A549 (cell line): ENCODE measurements around the gene FOCAD. TPM values are rescaled to one million over a fixed set of nuclear protein-coding genes. Genes with fewer than 3 reads are reported as not detected.
A peak's percentile ranks its signal among the peaks of the same experiment; 100 is the strongest.

Experiments used
- ATAC-seq, 2 experiments: fragments of 200-7000 bp in 1 of 2; fragments of >200 bp in 1 of 2; cut with Nextera tagmentation in 1 of 2; cut with Tn5 transposase in 1 of 2; 3 replicates each; pipeline versions ENCODE4 v1.8.0 to v1.9.1; 2018 to 2020; ENCODE audit warnings: mild to moderate bottlenecking in 1 of 2, moderate library complexity in 1 of 2
- CTCF ChIA-PET: fragments of 300-600 bp; sonication (Branson Sonifier 250); formaldehyde crosslinking; extraction: SDS; loops from one replicate; lab custom pipeline; 2021; ENCODE audit warnings: antibody characterized with exemption, inconsistent platforms; lab: Yijun Ruan, JAX
- POLR2A ChIA-PET: fragments of 350-600 bp; formaldehyde crosslinking; extraction: SDS; loops from one replicate; lab custom pipeline; 2021; ENCODE audit warnings: antibody characterized with exemption, inconsistent platforms; lab: Yijun Ruan, JAX
- DNase-seq, 2 experiments: peaks; one replicate each; pipeline versions ENCODE4 v3.0.0 to v3.0.0-alpha.2; 2011 to 2016; ENCODE audit warnings: low read depth in 1 of 2, low spot score in 1 of 2
- FAIRE-seq: peaks from 2 replicates; lab custom pipeline; 2011; peaks lifted over from hg19 to GRCh38; lab: Jason Lieb, UNC
- H3K27ac ChIP-seq, 2 experiments: fragments of >200 bp; sonication (Bioruptor Twin); formaldehyde crosslinking; 3 replicates each; pipeline ENCODE4 v1.5.1; 2016 to 2017
- H3K4me1 ChIP-seq: fragments of >200 bp; sonication (Bioruptor Twin); formaldehyde crosslinking; 3 replicates; pipeline ENCODE4 v1.6.1; 2016
- H3K4me2 ChIP-seq: fragments of >200 bp; sonication (Bioruptor Twin); formaldehyde crosslinking; 3 replicates; pipeline ENCODE4 v1.6.1; 2016
- H3K4me3 ChIP-seq: fragments of >200 bp; sonication (Bioruptor Twin); formaldehyde crosslinking; 3 replicates; pipeline ENCODE4 v1.5.1; 2016
- H3K9me3 ChIP-seq: fragments of >200 bp; sonication (Bioruptor Twin); formaldehyde crosslinking; 3 replicates; pipeline ENCODE4 v1.6.1; 2016
- ATOH8 ChIP-seq: fragments of 250-450 bp; sonication (Bioruptor Pico); IDR thresholded peaks from 2 replicates; pipeline ENCODE4 v1.5.0; 2020; ENCODE audit warnings: low read depth, mild to moderate bottlenecking, moderate library complexity
- CBX2 ChIP-seq: fragments of 200-600 bp; sonication (generic); IDR thresholded peaks from 2 replicates; pipeline ENCODE4 v1.6.1; 2016; ENCODE audit warnings: low read depth, mild to moderate bottlenecking, borderline replicate concordance
- CEBPB ChIP-seq, 2 experiments: fragments of >200 bp in 1 of 2; sonication (Bioruptor Twin) in 1 of 2; formaldehyde crosslinking in 1 of 2; IDR thresholded peaks; 2 replicates each; pipeline ENCODE4 v1.6.1; 2012 to 2016
- CHD2 ChIP-seq: fragments of 150-350 bp; IDR thresholded peaks from 2 replicates; pipeline ENCODE4 v1.6.1; 2014; ENCODE audit warnings: low read length; ENCODE audit not compliant: partially characterized antibody
- CHD4 ChIP-seq: fragments of 200-600 bp; sonication (generic); IDR thresholded peaks from 2 replicates; pipeline ENCODE4 v1.6.1; 2016; ENCODE audit warnings: antibody characterized with exemption, mild to moderate bottlenecking, borderline replicate concordance
- CTCF ChIP-seq: fragments of >200 bp; sonication (Bioruptor Twin); formaldehyde crosslinking; IDR thresholded peaks from 3 replicates; pipeline ENCODE4 v1.5.1; 2016
- EHMT2 ChIP-seq: fragments of 200-600 bp; sonication (generic); IDR thresholded peaks from 2 replicates; pipeline ENCODE4 v1.6.1; 2016; ENCODE audit warnings: antibody characterized with exemption, low read depth, mild to moderate bottlenecking, moderate library complexity
- ESRRA ChIP-seq: fragments of 150-350 bp; IDR thresholded peaks from 2 replicates; pipeline ENCODE4 v1.6.1; 2014; ENCODE audit warnings: mild to moderate bottlenecking, low read length, borderline replicate concordance
- GATA3 ChIP-seq: IDR thresholded peaks from 2 replicates; pipeline ENCODE4 v1.6.1; 2012; ENCODE audit warnings: borderline replicate concordance
- HDAC2 ChIP-seq: fragments of 200-600 bp; sonication (generic); IDR thresholded peaks from 2 replicates; pipeline ENCODE4 v1.6.1; 2016
- HES2 ChIP-seq: fragments of >200 bp; sonication (Bioruptor Twin); formaldehyde crosslinking; IDR thresholded peaks from 2 replicates; pipeline ENCODE4 v1.6.1; 2016
- HMGXB4 ChIP-seq: fragments of 250-450 bp; sonication (Bioruptor Pico); IDR thresholded peaks from 2 replicates; pipeline ENCODE4 v1.5.0; 2021; ENCODE audit warnings: mild to moderate bottlenecking, moderate library complexity, borderline replicate concordance
- HOXA7 ChIP-seq: fragments of 250-450 bp; sonication (Bioruptor Pico); IDR thresholded peaks from 2 replicates; pipeline ENCODE4 v1.5.0; 2020; ENCODE audit warnings: mild to moderate bottlenecking, moderate library complexity
- HOXB13 ChIP-seq: fragments of 250-450 bp; sonication (Bioruptor Pico); IDR thresholded peaks from 2 replicates; pipeline ENCODE4 v1.5.0; 2020; ENCODE audit warnings: low read depth, mild to moderate bottlenecking, moderate library complexity
- HOXB5 ChIP-seq: fragments of 250-450 bp; sonication (Bioruptor Pico); IDR thresholded peaks from 2 replicates; pipeline ENCODE4 v1.5.0; 2020; ENCODE audit warnings: mild to moderate bottlenecking, moderate library complexity
- JUNB ChIP-seq: fragments of >200 bp; sonication (Bioruptor Twin); formaldehyde crosslinking; IDR thresholded peaks from 2 replicates; pipeline ENCODE4 v1.6.1; 2016
- KDM1A ChIP-seq: fragments of 200-600 bp; sonication (generic); IDR thresholded peaks from 2 replicates; pipeline ENCODE4 v1.6.1; 2016; ENCODE audit warnings: low read depth, mild to moderate bottlenecking
- KDM5A ChIP-seq: fragments of 200-600 bp; sonication (generic); IDR thresholded peaks from 2 replicates; pipeline ENCODE4 v1.6.1; 2016; ENCODE audit warnings: antibody characterized with exemption, mild to moderate bottlenecking
- MAFK ChIP-seq: fragments of 450-650 bp; IDR thresholded peaks from 2 replicates; pipeline ENCODE4 v1.6.1; 2014; ENCODE audit not compliant: partially characterized antibody
- MAZ ChIP-seq: fragments of 150-350 bp; IDR thresholded peaks from 2 replicates; pipeline ENCODE4 v1.6.1; 2014; ENCODE audit warnings: antibody characterized with exemption, low read depth, low read length, borderline replicate concordance
- MYC ChIP-seq: IDR thresholded peaks from 2 replicates; pipeline ENCODE4 v1.6.1; 2012; ENCODE audit warnings: mild to moderate bottlenecking, inconsistent platforms, low read length, improper control_type of control experiment, borderline replicate concordance
- NFE2L2 ChIP-seq: fragments of 150-350 bp; conservative IDR thresholded peaks from 2 replicates; pipeline ENCODE4 v1.6.1; 2014; ENCODE audit warnings: low read length
- RARB ChIP-seq: fragments of 250-450 bp; sonication (Bioruptor Pico); IDR thresholded peaks from 2 replicates; pipeline ENCODE4 v1.8.0; 2021; ENCODE audit warnings: mild to moderate bottlenecking, moderate library complexity
- RNF2 ChIP-seq: fragments of 200-600 bp; sonication (generic); IDR thresholded peaks from 2 replicates; pipeline ENCODE4 v1.6.1; 2016; ENCODE audit warnings: low read depth, mild to moderate bottlenecking, antibody characterized with exemption, moderate library complexity, borderline replicate concordance
- SMC3 ChIP-seq: fragments of >200 bp; sonication (Bioruptor Twin); formaldehyde crosslinking; IDR thresholded peaks from 3 replicates; pipeline ENCODE4 v1.6.1; 2018; ENCODE audit warnings: inconsistent platforms
- SREBF2 ChIP-seq: fragments of 450-650 bp; IDR thresholded peaks from 2 replicates; pipeline ENCODE4 v1.6.1; 2014; ENCODE audit warnings: mild to moderate bottlenecking, moderate library complexity
- TFCP2L1 ChIP-seq: fragments of 250-450 bp; sonication (Bioruptor Pico); IDR thresholded peaks from 2 replicates; pipeline ENCODE4 v1.5.0; 2021; ENCODE audit warnings: mild to moderate bottlenecking
- ZFP36 ChIP-seq: fragments of 450-650 bp; IDR thresholded peaks from 2 replicates; pipeline ENCODE4 v1.6.1; 2014; ENCODE audit warnings: borderline replicate concordance; ENCODE audit not compliant: partially characterized antibody
- WGBS: methylation state at CpG from one replicate; pipeline ENCODE4 v1.1.6; 2017; ENCODE audit errors: missing lambda C conversion rate; 5-methylcytosine and 5-hydroxymethylcytosine counted together
- polyA plus RNA-seq, 4 experiments: library from polyadenylated mRNA; depleted of rRNA in 3 of 4; stranded (reverse); fragments of >200 nt; fragmentation: RNase III in 1 of 4; extraction: RNeasy Plus Mini Kit Qiagen cat#74134 plus additional on column Dnase treatment in 1 of 4; gene quantifications; 2 replicates in 3 of 4; 3 replicates in 1 of 4; pipeline ENCODE4 v1.2.3, GENCODE V29; 2011 to 2017

FOCAD gene
- polyA plus RNA-seq, 2 of the 4 experiments (the other 2 are of a cell fraction): 22.0 to 53.8 TPM

- peak in 1 of 2 experiments; percentile 6 for DNase-seq
- ChIA-PET POLR2A (no interaction called here), CTCF (no interaction called here)
- Histone ChIP-seq H3K27ac (peak overlapping the region in 1 of 2 experiments; percentile 0; a peak in 1 of 6 replicates), H3K4me3 (no peak overlapping the region), H3K4me1 (peaks cover 39% of the 10 kb centered on the region), H3K9me3 (no peaks in the 10 kb centered on the region), H3K4me2 (no peak overlapping the region)
- ATAC-seq: no peak
- TF ChIP-seq HOXA7: no peak
- TF ChIP-seq CHD2: no peak
- TF ChIP-seq CTCF: no peak
- TF ChIP-seq EHMT2: no peak
- TF ChIP-seq ESRRA: no peak
- no peak for TF ChIP-seq JUNB
- TF ChIP-seq MAZ: no peak
- no peak for TF ChIP-seq HMGXB4
- no peak for TF ChIP-seq ZFP36
- TF ChIP-seq CHD4: no peak
- TF ChIP-seq CEBPB (IDR thresholded peaks at IDR 0.05): no peak
- TF ChIP-seq SMC3: no peak
- no peak for FAIRE-seq
Measured at GRCh38 chr9:20728493-20729220, 44.6 kb downstream of the FOCAD start.

GRCh38 chr9:20729523-20729922 is 45.5 kb downstream of the FOCAD start:
- H3K27ac ChIP-seq: no peak overlapping the region; a peak in 1 of 6 replicates
- POLR2A ChIA-PET: no interaction called here
- no peak for DNase-seq
- no peak for ATAC-seq
- CTCF ChIA-PET: no interaction called here
- no peak for FAIRE-seq
- no peaks in the 10 kb centered on the region for H3K9me3 ChIP-seq
- H3K4me3 ChIP-seq: no peak overlapping the region
- no peak overlapping the region for H3K4me2 ChIP-seq
- H3K4me1 ChIP-seq: peaks cover 39% of the 10 kb centered on the region
- TF ChIP-seq TFCP2L1 (CRISPR knock-in tag) (no peak), SREBF2 (no peak)

GRCh38 chr9:20732118-20732517 is 48.1 kb downstream of the FOCAD start:
- under 1% methylated on average over 4 of the region's 4 CpGs for WGBS
- H3K4me3 ChIP-seq: no peak overlapping the region
- peak overlapping the region; percentile 54 for H3K4me2 ChIP-seq
- peak; percentile 93 to 94 for ATAC-seq
- peaks cover 39% of the 10 kb centered on the region for H3K4me1 ChIP-seq
- CTCF ChIA-PET: interaction anchor here (1.0 kb wide), 1 partner anchor 11 kb away, joined by 3 read pairs; no protein-coding TSS in a partner anchor
- H3K27ac ChIP-seq: peak overlapping the region; percentile 48 to 71; a peak in 5 of 6 replicates
- FAIRE-seq: peak; percentile 94
- POLR2A ChIA-PET: no interaction called here
- DNase-seq: peak; percentile 8 to 89
- no peaks in the 10 kb centered on the region for H3K9me3 ChIP-seq
- TF ChIP-seq TFCP2L1 (CRISPR knock-in tag) (no peak), HOXB5 (CRISPR knock-in tag) (no peak), RNF2 (no peak), MYC (no peak), HDAC2 (no peak), GATA3 (peak; percentile 78), ATOH8 (CRISPR knock-in tag) (no peak), MAFK (peak; percentile 61), CBX2 (no peak), KDM1A (no peak), EHMT2 (no peak), KDM5A (no peak), CHD2 (no peak), HES2 (no peak), NFE2L2 (no peak), RARB (CRISPR knock-in tag) (no peak), JUNB (peak; percentile 76), CTCF (no peak), HOXB13 (CRISPR knock-in tag) (no peak)
